Tibial artery (tissue), 4 donors: Measurements from ENCODE around the gene ZNF132.
A peak's percentile ranks its signal among the peaks of the same experiment; 100 is the strongest.
"Not testable (repeated sequence)": the region's sequence is repeated elsewhere in the genome, so short reads cannot be mapped to it uniquely, and the experiment has no call there.

ENCODE experiments used
- DNase-seq, 2 donors: peaks; one replicate each; pipeline ENCODE4 v3.0.0-alpha.2; 2019
- H3K27ac ChIP-seq, 2 donors: fragments of 200-600 bp; sonication (generic) in 1 of 2; 1 replicate in 1 of 2; 2 replicates in 1 of 2; pipeline ENCODE4 v1.5.1; 2018 to 2019; ENCODE audit warnings: mild to moderate bottlenecking in 1 of 2
- H3K27me3 ChIP-seq, 2 donors: fragments of 200-600 bp; sonication (generic) in 1 of 2; one replicate each; pipeline versions ENCODE4 v1.5.1 to v1.6.0; 2016 to 2019
- H3K36me3 ChIP-seq, 3 donors: fragments of 200-600 bp; sonication (generic) in 2 of 3; one replicate each; pipeline ENCODE4 v1.5.1; 2016 to 2019; ENCODE audit warnings: mild to moderate bottlenecking in 2 of 3
- H3K4me1 ChIP-seq, 4 donors: fragments of 200-600 bp; sonication (generic) in 2 of 4; 1 replicate in 3 of 4; 2 replicates in 1 of 4; pipeline ENCODE4 v1.5.1; 2016 to 2019
- H3K4me3 ChIP-seq, 2 donors: fragments of 200-600 bp; sonication (generic) in 1 of 2; 1 replicate in 1 of 2; 2 replicates in 1 of 2; pipeline ENCODE4 v1.5.1; 2018 to 2019; ENCODE audit warnings: mild to moderate bottlenecking in 2 of 2
- H3K9me3 ChIP-seq, 3 donors: fragments of 200-600 bp; sonication (generic) in 1 of 3; one replicate each; pipeline ENCODE4 v1.5.1; 2016 to 2019
- CTCF ChIP-seq, 2 experiments: fragments of 200-600 bp in 1 of 2; fragments of 450-650 bp in 1 of 2; IDR thresholded peaks; one replicate each; pipeline ENCODE4 v1.5.1; 2017 to 2019; ENCODE audit warnings: antibody characterized with exemption in 2 of 2, mild to moderate bottlenecking in 1 of 2, moderate library complexity in 1 of 2
- intact Hi-C: fragments of 100-400 bp; cut with DNase I; formaldehyde crosslinking; loops from one replicate; pipeline ENCODE4 v1.15.0; 2023; ENCODE audit warnings: low total_unique reads

ZNF132 gene

GRCh38 chr19:58456111-58456510, 16.2 kb upstream of the ZNF132 start:
- TF ChIP-seq CTCF (IDR thresholded peaks at IDR 0.05), result no peak
- peaks cover 10 to 54% (median 36%) of the 10 kb centered on the region in 3 donors for H3K36me3 ChIP-seq
- peaks cover 0 to 11% (median 2%) of the 10 kb centered on the region in 4 donors for H3K4me1 ChIP-seq
- no peak for DNase-seq
- H3K4me3 ChIP-seq, result no peak overlapping the region
- intact Hi-C loops, result no loop called here
- H3K9me3 ChIP-seq, result no peaks in the 10 kb centered on the region
- H3K27ac ChIP-seq, result no peak overlapping the region
- H3K27me3 ChIP-seq, result no peaks in the 10 kb centered on the region

GRCh38 chr19:58455306-58455705, 15.4 kb upstream of the ZNF132 start:
- H3K36me3 ChIP-seq, result peaks cover 10 to 54% (median 36%) of the 10 kb centered on the region in 3 donors
- TF ChIP-seq CTCF (IDR thresholded peaks at IDR 0.05), result no peak
- intact Hi-C loops, result no loop called here
- H3K4me3 ChIP-seq, result no peak overlapping the region
- H3K4me1 ChIP-seq, result peaks cover 0 to 14% (median 5%) of the 10 kb centered on the region in 4 donors
- H3K27ac ChIP-seq, result no peak overlapping the region
- no peaks in the 10 kb centered on the region for H3K9me3 ChIP-seq
- DNase-seq, result no peak
- no peaks in the 10 kb centered on the region for H3K27me3 ChIP-seq

- H3K9me3 ChIP-seq, result no peaks in the 10 kb centered on the region
- DNase-seq, result no peak
- intact Hi-C loops, result no loop called here
- peaks cover 0 to 7% of the 10 kb centered on the region in 2 donors for H3K27me3 ChIP-seq
- TF ChIP-seq CTCF (IDR thresholded peaks at IDR 0.05), result no peak
- H3K27ac ChIP-seq, result no peak overlapping the region
- peaks cover 10 to 50% (median 36%) of the 10 kb centered on the region in 3 donors for H3K36me3 ChIP-seq
- no peak overlapping the region for H3K4me3 ChIP-seq
- peaks cover 0 to 14% (median 5%) of the 10 kb centered on the region in 4 donors for H3K4me1 ChIP-seq
Observed at GRCh38 chr19:58453743-58454142, 13.8 kb upstream of the ZNF132 start.

GRCh38 chr19:58451358-58452101, 11.6 kb upstream of the ZNF132 start, which contains the start of gene ZNF324B:
TSS of gene ZNF324B (plus strand) at chr19:58451622. CDS start at chr19:58453702, 2,080 bp downstream.
- peaks cover 0 to 13% of the 10 kb centered on the region in 2 donors for H3K27me3 ChIP-seq
- no peaks in the 10 kb centered on the region for H3K9me3 ChIP-seq
- peaks cover 0 to 14% (median 5%) of the 10 kb centered on the region in 4 donors for H3K4me1 ChIP-seq
- intact Hi-C loops, result no loop called here
- H3K27ac ChIP-seq, result peak within 1 kb of the TSS; percentile 68 to 81
- TF ChIP-seq CTCF (IDR thresholded peaks at IDR 0.05), result peak in 1 of 2 experiments; percentile 3
- DNase-seq, result peak; percentile 97 to 98
- peak within 1 kb of the TSS; percentile 75 to 82 for H3K4me3 ChIP-seq
- H3K36me3 ChIP-seq, result peaks cover 6 to 28% (median 22%) of the 10 kb centered on the region in 3 donors

- H3K4me1 ChIP-seq, result peaks cover 0 to 14% (median 5%) of the 10 kb centered on the region in 4 donors
- peak overlapping the region; percentile 68 to 81 for H3K27ac ChIP-seq
- H3K4me3 ChIP-seq, result peak overlapping the region; percentile 75 to 82
- TF ChIP-seq CTCF (IDR thresholded peaks at IDR 0.05), result no peak
- H3K9me3 ChIP-seq, result no peaks in the 10 kb centered on the region
- H3K27me3 ChIP-seq, result peaks cover 0 to 13% of the 10 kb centered on the region in 2 donors
- intact Hi-C loops, result no loop called here
- no peak for DNase-seq
- peaks cover 0 to 22% (median 16%) of the 10 kb centered on the region in 3 donors for H3K36me3 ChIP-seq
Observed at GRCh38 chr19:58450856-58451357, 11.0 kb upstream of the ZNF132 start.

GRCh38 chr19:58449980-58450379, 10.0 kb upstream of the ZNF132 start:
- intact Hi-C loops, H3K27ac ChIP-seq, DNase-seq, H3K4me3 ChIP-seq, H3K9me3 ChIP-seq: not testable (repeated sequence)
- Histone ChIP-seq H3K27me3 (peaks cover 0 to 13% of the 10 kb centered on the region in 2 donors), H3K4me1 (peaks cover 0 to 14% (median 5%) of the 10 kb centered on the region in 4 donors), H3K36me3 (peaks cover 0 to 15% (median 11%) of the 10 kb centered on the region in 3 donors)

GRCh38 chr19:58448860-58449259, 8.9 kb upstream of the ZNF132 start:
- H3K4me3 ChIP-seq, H3K27ac ChIP-seq, H3K9me3 ChIP-seq, H3K36me3 ChIP-seq, DNase-seq, intact Hi-C loops: not testable (repeated sequence)
- peaks cover 0 to 13% of the 10 kb centered on the region in 2 donors for H3K27me3 ChIP-seq
- peaks cover 0 to 14% (median 5%) of the 10 kb centered on the region in 4 donors for H3K4me1 ChIP-seq

GRCh38 chr19:58442986-58443385, 3.0 kb upstream of the ZNF132 start:
- peaks cover 1 to 11% (median 4%) of the 10 kb centered on the region in 3 donors for H3K36me3 ChIP-seq
- H3K4me1 ChIP-seq, result peaks cover 0 to 17% (median 11%) of the 10 kb centered on the region in 4 donors
- peaks cover 0 to 16% (median 12%) of the 10 kb centered on the region in 3 donors for H3K9me3 ChIP-seq
- H3K27ac ChIP-seq, intact Hi-C loops, DNase-seq, H3K27me3 ChIP-seq, H3K4me3 ChIP-seq: not testable (repeated sequence)
